ENCODE measurements around the gene GLI3.

The GLI3 gene

GRCh38 chr7:41918597-41918996 lies 318.4 kb downstream of the GLI3 start:
- DNase-seq (ENCODE audit: insufficient read length) (no peak), FAIRE-seq (no peak)
- no peak for TF ChIP-seq TAF1 (IDR thresholded peaks at IDR 0.05; ENCODE audit: borderline replicate concordance, low read depth, low read length)
- TF ChIP-seq POLR2AphosphoS5 (IDR thresholded peaks at IDR 0.05; ENCODE audit: low read depth, low read length), result no peak
- TF ChIP-seq POLR2A (IDR thresholded peaks at IDR 0.05; ENCODE audit: low read depth, low read length), result no peak

GRCh38 chr7:41916450-41916927 lies 320.5 kb downstream of the GLI3 start:
- FAIRE-seq (no peak), DNase-seq (ENCODE audit: insufficient read length) (no peak)
- TF ChIP-seq POLR2A (IDR thresholded peaks at IDR 0.05; ENCODE audit: low read depth, low read length) (no peak), POLR2AphosphoS5 (IDR thresholded peaks at IDR 0.05; ENCODE audit: low read depth, low read length) (no peak), TAF1 (IDR thresholded peaks at IDR 0.05; ENCODE audit: borderline replicate concordance, low read depth, low read length) (no peak)

- DNase-seq (ENCODE audit: insufficient read length), result no peak
- FAIRE-seq, result no peak
- no peak for TF ChIP-seq TAF1 (IDR thresholded peaks at IDR 0.05; ENCODE audit: borderline replicate concordance, low read depth, low read length)
- no peak for TF ChIP-seq POLR2AphosphoS5 (IDR thresholded peaks at IDR 0.05; ENCODE audit: low read depth, low read length)
- TF ChIP-seq POLR2A (IDR thresholded peaks at IDR 0.05; ENCODE audit: low read depth, low read length), result no peak
Measured at GRCh38 chr7:41915871-41916270, 321.1 kb downstream of the GLI3 start.

GRCh38 chr7:41912851-41913567 lies 324.0 kb downstream of the GLI3 start:
- FAIRE-seq, result no peak
- no peak for DNase-seq (ENCODE audit: insufficient read length)
- TF ChIP-seq TAF1 (IDR thresholded peaks at IDR 0.05; ENCODE audit: borderline replicate concordance, low read depth, low read length) (no peak), POLR2A (IDR thresholded peaks at IDR 0.05; ENCODE audit: low read depth, low read length) (no peak), POLR2AphosphoS5 (IDR thresholded peaks at IDR 0.05; ENCODE audit: low read depth, low read length) (no peak)

GRCh38 chr7:41912426-41912825 lies 324.6 kb downstream of the GLI3 start:
- FAIRE-seq (no peak), DNase-seq (ENCODE audit: insufficient read length) (no peak)
- TF ChIP-seq TAF1 (IDR thresholded peaks at IDR 0.05; ENCODE audit: borderline replicate concordance, low read depth, low read length), result no peak
- no peak for TF ChIP-seq POLR2A (IDR thresholded peaks at IDR 0.05; ENCODE audit: low read depth, low read length)
- TF ChIP-seq POLR2AphosphoS5 (IDR thresholded peaks at IDR 0.05; ENCODE audit: low read depth, low read length), result no peak

GRCh38 chr7:41911792-41912191 lies 325.2 kb downstream of the GLI3 start:
- TF ChIP-seq POLR2A (IDR thresholded peaks at IDR 0.05; ENCODE audit: low read depth, low read length), result no peak
- no peak for TF ChIP-seq TAF1 (IDR thresholded peaks at IDR 0.05; ENCODE audit: borderline replicate concordance, low read depth, low read length)
- no peak for TF ChIP-seq POLR2AphosphoS5 (IDR thresholded peaks at IDR 0.05; ENCODE audit: low read depth, low read length)
- FAIRE-seq, result no peak
- no peak for DNase-seq (ENCODE audit: insufficient read length)

All from GM12892 (cell line).